Right lobe of liver (tissue), 6 donors: ENCODE data around the gene PLPPR3. TPM values are rescaled to one million over a fixed set of nuclear protein-coding genes. Genes with fewer than 3 reads are reported as not detected.

Experiments used
- ATAC-seq, 4 donors: fragments of 200-7000 bp; cut with Tn5 transposase; one replicate each; pipeline ENCODE4 v1.9.1; 2020; ENCODE audit warnings: mild to moderate bottlenecking in 4 of 4, moderate library complexity in 4 of 4
- DNase-seq, 3 donors: peaks; one replicate each; pipeline ENCODE4 v3.0.0-alpha.2; 2020
- H3K27ac ChIP-seq, 3 donors: fragments of 200-600 bp; one replicate each; pipeline ENCODE4 v1.8.0; 2022
- H3K27me3 ChIP-seq, 2 donors: fragments of 200-600 bp; one replicate each; pipeline ENCODE4 v1.8.0; 2022
- H3K36me3 ChIP-seq, 4 donors: fragments of 200-600 bp; sonication (generic) in 1 of 4; one replicate each; pipeline versions ENCODE4 v1.5.1 to v1.8.0; 2017 to 2022; ENCODE audit warnings: control low read depth in 1 of 4
- H3K4me1 ChIP-seq, 4 donors: fragments of 200-600 bp; sonication (generic) in 1 of 4; one replicate each; pipeline versions ENCODE4 v1.5.1 to v1.8.0; 2017 to 2022; ENCODE audit warnings: control low read depth in 1 of 4
- H3K4me3 ChIP-seq, 3 donors: fragments of 200-600 bp; one replicate each; pipeline ENCODE4 v1.8.0; 2022
- H3K9me3 ChIP-seq, 4 donors: fragments of 200-600 bp; sonication (generic) in 1 of 4; one replicate each; pipeline versions ENCODE4 v1.5.1 to v1.8.0; 2017 to 2022; ENCODE audit warnings: control low read depth in 1 of 4
- CTCF ChIP-seq, 4 donors: fragments of 200-600 bp in 3 of 4; fragments of 450-650 bp in 1 of 4; IDR thresholded peaks; one replicate each; pipeline versions ENCODE4 v1.5.1 to v1.8.0; 2016 to 2022; ENCODE audit warnings: antibody characterized with exemption in 4 of 4, mild to moderate bottlenecking in 2 of 4
- POLR2A ChIP-seq: fragments of 450-650 bp; IDR thresholded peaks from one replicate; pipeline ENCODE4 v1.6.1; 2017; ENCODE audit warnings: antibody characterized with exemption, mild to moderate bottlenecking
- WGBS: methylation state at CpG from one replicate; pipeline ENCODE4 v1.1.6; 2018; ENCODE audit warnings: low coverage, low lambda C conversion rate; ENCODE audit not compliant: insufficient coverage; ENCODE audit errors: missing lambda C conversion rate; 5-methylcytosine and 5-hydroxymethylcytosine counted together
- intact Hi-C, 2 donors: fragments of 100-400 bp; cut with DNase I; formaldehyde crosslinking; loops; one replicate each; pipeline versions ENCODE4 v1.11.2 to v1.14.1; 2022
- total RNA-seq, 6 experiments: library from RNA; depleted of rRNA in 2 of 6; stranded (reverse); fragments of >200 nt in 2 of 6; fragmentation: NEBNext Ultra II Directional in 3 of 6; extraction: Animal tissue kit (Norgen Biotek cat#: 25700) in 3 of 6; gene quantifications; one replicate each; pipeline versions ENCODE4 v1.1.0 to v1.2.4, GENCODE V29; 2016 to 2023
- donor health status: DM: no; HTN: yes; CAD: no.
- donor health status: DM: no; HTN: no; CAD: no.
- donor health status: DM: no; HTN: no; CAD: no.
- donor health status: DM: no; HTN: yes; CAD: no.
- donor health status: DM: no; HTN: yes; CAD: no.

The PLPPR3 gene
- total RNA-seq, 6 experiments from 2014 or later = not detected

- Histone ChIP-seq H3K27ac (no peak overlapping the region), H3K9me3 (no peaks in the 10 kb centered on the region), H3K4me1 (no peaks in the 10 kb centered on the region), H3K4me3 (no peak overlapping the region), H3K36me3 (peaks cover 0 to 24% (median 2%) of the 10 kb centered on the region in 4 donors), H3K27me3 (no peaks in the 10 kb centered on the region)
- DNase-seq = peak in 1 of 3 donors; percentile 29
- intact Hi-C loops = loop anchor here in 1 of 2 donors (5.0 to 10.0 kb wide), 2 partner anchors 48 to 105 kb away; partner anchors contain the start of gene KISS1R
- TF ChIP-seq CTCF (IDR thresholded peaks at IDR 0.05) (no peak), POLR2A (no peak)
- 80% methylated on average over 8 of the region's 29 CpGs for WGBS
- ATAC-seq = peak in 1 of 4 donors; percentile 20
Measured at GRCh38 chr19:869245-870177, 47.8 kb upstream of the PLPPR3 start.

GRCh38 chr19:868458-869244, 46.9 kb upstream of the PLPPR3 start:
- no peak overlapping the region for H3K27ac ChIP-seq
- TF ChIP-seq POLR2A = no peak
- no peak for TF ChIP-seq CTCF (IDR thresholded peaks at IDR 0.05)
- no peaks in the 10 kb centered on the region for H3K9me3 ChIP-seq
- no peak for ATAC-seq
- peak in 1 of 3 donors; percentile 17 for DNase-seq
- H3K36me3 ChIP-seq = peaks cover 0 to 20% (median 2%) of the 10 kb centered on the region in 4 donors
- WGBS = 88% methylated on average over 15 of the region's 34 CpGs
- intact Hi-C loops = loop anchor here in 1 of 2 donors (5.0 to 10.0 kb wide), 2 partner anchors 49 to 104 kb away; partner anchors contain the start of gene KISS1R
- no peaks in the 10 kb centered on the region for H3K4me1 ChIP-seq
- H3K27me3 ChIP-seq = no peaks in the 10 kb centered on the region
- H3K4me3 ChIP-seq = no peak overlapping the region

GRCh38 chr19:867855-868457, 46.2 kb upstream of the PLPPR3 start:
- TF ChIP-seq CTCF (IDR thresholded peaks at IDR 0.05) (no peak), POLR2A (no peak)
- H3K9me3 ChIP-seq = no peaks in the 10 kb centered on the region
- ATAC-seq (no peak), DNase-seq (peak in 1 of 3 donors; percentile 17)
- no peaks in the 10 kb centered on the region for H3K4me1 ChIP-seq
- WGBS = no CpG with 5 or more reads among the region's 39 CpGs
- H3K36me3 ChIP-seq = peaks cover 0 to 18% (median 2%) of the 10 kb centered on the region in 4 donors
- H3K4me3 ChIP-seq = no peak overlapping the region
- H3K27me3 ChIP-seq = no peaks in the 10 kb centered on the region
- intact Hi-C loops = loop anchor here in 1 of 2 donors (5.0 to 10.0 kb wide), 2 partner anchors 49 to 103 kb away; partner anchors contain the start of gene KISS1R
- no peak overlapping the region for H3K27ac ChIP-seq

- Histone ChIP-seq H3K27ac (no peak overlapping the region), H3K4me3 (no peak overlapping the region), H3K9me3 (no peaks in the 10 kb centered on the region), H3K27me3 (no peaks in the 10 kb centered on the region), H3K4me1 (no peaks in the 10 kb centered on the region), H3K36me3 (peaks cover 0 to 18% (median 2%) of the 10 kb centered on the region in 4 donors)
- intact Hi-C loops = loop anchor here in 1 of 2 donors (5.0 to 10.0 kb wide), 2 partner anchors 50 to 103 kb away; partner anchors contain the start of gene KISS1R
- WGBS = 20% methylated on average over 1 of the region's 16 CpGs
- ATAC-seq (no peak), DNase-seq (peak in 1 of 3 donors; percentile 45)
- TF ChIP-seq CTCF (IDR thresholded peaks at IDR 0.05) (no peak), POLR2A (no peak)
Measured at GRCh38 chr19:867301-867793, 45.6 kb upstream of the PLPPR3 start.
